Stimulated activated CD8-positive, alpha-beta memory T cell treated with anti-CD3 and anti-CD28 coated beads, Interleukin-7, amount 100 ng/mL, for 24 hours (primary cell): ENCODE data around the gene DOCK4.

Source experiments
- DNase-seq: peaks from one replicate; pipeline ENCODE4 v3.0.0-alpha.2; 2020; ENCODE audit warnings: low read depth

The DOCK4 gene

GRCh38 chr7:111728635-111728995, 477.6 kb downstream of the DOCK4 start:
- no peak for DNase-seq

GRCh38 chr7:111727905-111728634, 478.1 kb downstream of the DOCK4 start:
- DNase-seq = no peak

GRCh38 chr7:111718886-111719285, 487.3 kb downstream of the DOCK4 start:
- DNase-seq = no peak

GRCh38 chr7:111711426-111712065, 494.7 kb downstream of the DOCK4 start:
- no peak for DNase-seq

GRCh38 chr7:111710839-111711380, 495.3 kb downstream of the DOCK4 start:
- DNase-seq = no peak

GRCh38 chr7:111708072-111708471, 498.1 kb downstream of the DOCK4 start:
- DNase-seq = no peak

- no peak for DNase-seq
These were observed 500.4 kb downstream of the DOCK4 start for GRCh38 chr7:111705807-111706206.

- DNase-seq = no peak
These were observed 508.4 kb downstream of the DOCK4 start for GRCh38 chr7:111697771-111698170.

- DNase-seq = no peak
These were observed 511.8 kb downstream of the DOCK4 start for GRCh38 chr7:111694376-111694775.

- no peak for DNase-seq
These were observed 515.7 kb downstream of the DOCK4 start for GRCh38 chr7:111690364-111691111.

- DNase-seq = no peak
These were observed 520.9 kb downstream of the DOCK4 start for GRCh38 chr7:111685349-111685748.

GRCh38 chr7:111682588-111683340, 523.4 kb downstream of the DOCK4 start:
- DNase-seq = no peak

GRCh38 chr7:111681242-111681641, 525.0 kb downstream of the DOCK4 start:
- no peak for DNase-seq

GRCh38 chr7:111678986-111679385, 527.2 kb downstream of the DOCK4 start:
- no peak for DNase-seq

GRCh38 chr7:111678281-111678680, 527.9 kb downstream of the DOCK4 start:
- DNase-seq = no peak

- no peak for DNase-seq
These were observed 528.4 kb downstream of the DOCK4 start for GRCh38 chr7:111677848-111678247.

GRCh38 chr7:111676811-111677210, 529.4 kb downstream of the DOCK4 start:
- no peak for DNase-seq
